ENCODE results near the gene VWA2.

- no peak for TF ChIP-seq NFIC (IDR thresholded peaks at IDR 0.05)
- no peak for TF ChIP-seq CREB1 (IDR thresholded peaks at IDR 0.05; ENCODE audit: low read depth)
Observed at GRCh38 chr10:114276066-114276465, 37.0 kb downstream of the VWA2 start.

Data from Ishikawa (cell line).